ENCODE data around the gene SMOC1. TPM values are rescaled to one million over a fixed set of nuclear protein-coding genes. Genes with fewer than 3 reads are reported as not detected.

The SMOC1 gene
- total RNA-seq, 1 experiment from 2014 or later, result 0.46 TPM

DNA sequence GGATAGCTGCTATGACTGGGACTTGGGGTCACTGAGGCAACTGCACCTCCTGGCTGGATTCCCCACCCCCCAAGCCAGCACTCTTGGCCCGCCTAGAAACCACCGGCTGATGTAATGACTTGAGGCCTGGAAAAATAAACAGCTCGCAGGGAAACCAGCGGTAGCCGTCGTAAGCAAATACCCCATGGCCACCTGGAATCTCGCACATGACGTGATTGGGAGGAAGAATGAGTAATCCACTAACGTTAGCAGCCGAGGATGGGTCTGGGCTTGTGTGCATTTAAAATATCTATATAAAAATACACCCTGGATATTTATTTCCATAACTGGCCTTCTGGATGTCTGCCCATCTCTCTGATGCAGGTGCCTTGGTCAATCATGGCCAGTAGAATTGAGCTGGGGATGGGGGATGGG lies 120.1 kb downstream of the SMOC1 start:
- no TSS peak for BruUV-seq (replicated peaks)
- CTCF ChIA-PET, result no interaction called here
- POLR2A ChIA-PET, result no interaction called here
- Histone ChIP-seq H3K27ac (ENCODE audit: low read length) (no peak overlapping the region), H3K9me3 (ENCODE audit: control insufficient read depth, insufficient read depth, low read depth, low read length) (no peaks in the 10 kb centered on the region), H3K36me3 (ENCODE audit: control insufficient read depth, insufficient read depth, low read length) (no peaks in the 10 kb centered on the region), H3K4me1 (ENCODE audit: control insufficient read depth, insufficient read depth, low read length) (no peaks in the 10 kb centered on the region), H3K27me3 (ENCODE audit: control insufficient read depth, insufficient read depth, low read length) (peaks cover 4% of the 10 kb centered on the region), H3K4me3 (ENCODE audit: low read depth in 2 of 2, low read length in 2 of 2) (no peak overlapping the region)
- ATAC-seq (no peak), DNase-seq (ENCODE audit: low read depth, low spot score) (no peak)
- in situ Hi-C loops (cut with HindIII; ENCODE audit: low pct_unique_long_range_greater_than_20kb, low sequenced_read_pairs) (no loop called here), intact Hi-C loops (cut with micrococcal nuclease; ENCODE audit: unreplicated experiment) (no loop called here)
- TF ChIP-seq POLR2AphosphoS5 (IDR thresholded peaks at IDR 0.05; ENCODE audit: low read depth, low read length) (no peak), TCF7L2 (IDR thresholded peaks at IDR 0.05; ENCODE audit: low read depth, low read length) (no peak), SIN3A (IDR thresholded peaks at IDR 0.05; ENCODE audit: borderline replicate concordance, insufficient read depth, low read depth, low read length) (no peak)
- TF ChIP-seq, protein P1, sequence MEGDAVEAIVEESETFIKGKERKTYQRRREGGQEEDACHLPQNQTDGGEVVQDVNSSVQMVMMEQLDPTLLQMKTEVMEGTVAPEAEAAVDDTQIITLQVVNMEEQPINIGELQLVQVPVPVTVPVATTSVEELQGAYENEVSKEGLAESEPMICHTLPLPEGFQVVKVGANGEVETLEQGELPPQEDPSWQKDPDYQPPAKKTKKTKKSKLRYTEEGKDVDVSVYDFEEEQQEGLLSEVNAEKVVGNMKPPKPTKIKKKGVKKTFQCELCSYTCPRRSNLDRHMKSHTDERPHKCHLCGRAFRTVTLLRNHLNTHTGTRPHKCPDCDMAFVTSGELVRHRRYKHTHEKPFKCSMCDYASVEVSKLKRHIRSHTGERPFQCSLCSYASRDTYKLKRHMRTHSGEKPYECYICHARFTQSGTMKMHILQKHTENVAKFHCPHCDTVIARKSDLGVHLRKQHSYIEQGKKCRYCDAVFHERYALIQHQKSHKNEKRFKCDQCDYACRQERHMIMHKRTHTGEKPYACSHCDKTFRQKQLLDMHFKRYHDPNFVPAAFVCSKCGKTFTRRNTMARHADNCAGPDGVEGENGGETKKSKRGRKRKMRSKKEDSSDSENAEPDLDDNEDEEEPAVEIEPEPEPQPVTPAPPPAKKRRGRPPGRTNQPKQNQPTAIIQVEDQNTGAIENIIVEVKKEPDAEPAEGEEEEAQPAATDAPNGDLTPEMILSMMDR (IDR thresholded peaks at IDR 0.05), result no peak
- TF ChIP-seq, protein P2, sequence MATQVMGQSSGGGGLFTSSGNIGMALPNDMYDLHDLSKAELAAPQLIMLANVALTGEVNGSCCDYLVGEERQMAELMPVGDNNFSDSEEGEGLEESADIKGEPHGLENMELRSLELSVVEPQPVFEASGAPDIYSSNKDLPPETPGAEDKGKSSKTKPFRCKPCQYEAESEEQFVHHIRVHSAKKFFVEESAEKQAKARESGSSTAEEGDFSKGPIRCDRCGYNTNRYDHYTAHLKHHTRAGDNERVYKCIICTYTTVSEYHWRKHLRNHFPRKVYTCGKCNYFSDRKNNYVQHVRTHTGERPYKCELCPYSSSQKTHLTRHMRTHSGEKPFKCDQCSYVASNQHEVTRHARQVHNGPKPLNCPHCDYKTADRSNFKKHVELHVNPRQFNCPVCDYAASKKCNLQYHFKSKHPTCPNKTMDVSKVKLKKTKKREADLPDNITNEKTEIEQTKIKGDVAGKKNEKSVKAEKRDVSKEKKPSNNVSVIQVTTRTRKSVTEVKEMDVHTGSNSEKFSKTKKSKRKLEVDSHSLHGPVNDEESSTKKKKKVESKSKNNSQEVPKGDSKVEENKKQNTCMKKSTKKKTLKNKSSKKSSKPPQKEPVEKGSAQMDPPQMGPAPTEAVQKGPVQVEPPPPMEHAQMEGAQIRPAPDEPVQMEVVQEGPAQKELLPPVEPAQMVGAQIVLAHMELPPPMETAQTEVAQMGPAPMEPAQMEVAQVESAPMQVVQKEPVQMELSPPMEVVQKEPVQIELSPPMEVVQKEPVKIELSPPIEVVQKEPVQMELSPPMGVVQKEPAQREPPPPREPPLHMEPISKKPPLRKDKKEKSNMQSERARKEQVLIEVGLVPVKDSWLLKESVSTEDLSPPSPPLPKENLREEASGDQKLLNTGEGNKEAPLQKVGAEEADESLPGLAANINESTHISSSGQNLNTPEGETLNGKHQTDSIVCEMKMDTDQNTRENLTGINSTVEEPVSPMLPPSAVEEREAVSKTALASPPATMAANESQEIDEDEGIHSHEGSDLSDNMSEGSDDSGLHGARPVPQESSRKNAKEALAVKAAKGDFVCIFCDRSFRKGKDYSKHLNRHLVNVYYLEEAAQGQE (IDR thresholded peaks at IDR 0.05; ENCODE audit: insufficient read depth in 1 of 2, low read depth in 2 of 2, low read length in 1 of 2), result no peak

DNA sequence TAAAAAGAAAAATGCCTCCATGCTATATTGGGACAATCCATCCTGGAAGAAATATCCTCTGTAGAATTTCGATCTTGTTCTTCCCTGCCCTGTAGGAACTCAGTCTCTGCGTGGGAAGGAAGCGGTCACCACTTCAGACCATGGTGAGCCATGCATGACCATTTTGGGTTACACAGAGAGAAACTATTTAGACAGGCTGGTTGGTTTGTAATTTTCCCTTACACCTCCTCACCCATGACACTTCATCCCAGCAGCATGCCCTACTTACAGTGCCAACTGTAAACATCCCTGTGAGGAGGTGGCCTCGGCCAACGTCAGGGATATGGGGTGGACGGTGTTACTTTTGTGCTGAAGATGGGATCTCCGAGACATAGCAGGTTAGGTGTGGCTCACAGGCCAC lies 121.4 kb downstream of the SMOC1 start:
- BruUV-seq (replicated peaks), result no TSS peak
- in situ Hi-C loops (cut with HindIII; ENCODE audit: low pct_unique_long_range_greater_than_20kb, low sequenced_read_pairs), result no loop called here
- CTCF ChIA-PET, result no interaction called here
- Histone ChIP-seq H3K27me3 (ENCODE audit: control insufficient read depth, insufficient read depth, low read length) (peaks cover 4% of the 10 kb centered on the region; the same call in 1 of the 2 replicates), H3K36me3 (ENCODE audit: control insufficient read depth, insufficient read depth, low read length) (no peaks in the 10 kb centered on the region), H3K4me1 (ENCODE audit: control insufficient read depth, insufficient read depth, low read length) (no peaks in the 10 kb centered on the region), H3K9me3 (ENCODE audit: control insufficient read depth, insufficient read depth, low read depth, low read length) (no peaks in the 10 kb centered on the region), H3K4me3 (ENCODE audit: low read depth in 2 of 2, low read length in 2 of 2) (no peak overlapping the region), H3K27ac (ENCODE audit: low read length) (no peak overlapping the region)
- intact Hi-C loops (cut with micrococcal nuclease; ENCODE audit: unreplicated experiment), result no loop called here
- DNase-seq (ENCODE audit: low read depth, low spot score), result no peak
- POLR2A ChIA-PET, result interaction anchor here (0.8 kb wide), 1 partner anchor 655 kb away, joined by 4 read pairs; no protein-coding TSS in a partner anchor
- no peak for ATAC-seq
- TF ChIP-seq, protein P2 (IDR thresholded peaks at IDR 0.05; ENCODE audit: insufficient read depth in 1 of 2, low read depth in 2 of 2, low read length in 1 of 2), result no peak

Data from Panc1 (cell line).